HG02623 (cell line): ENCODE data around the gene DPEP1.
"Not testable (repeated sequence)": the region's sequence is repeated elsewhere in the genome, so short reads cannot be mapped to it uniquely, and the experiment has no call there.

Source experiments
- ATAC-seq: cut with Tn5 transposase; IDR thresholded peaks from one replicate; pipeline ENCODE4 v1.9.1; 2021; ENCODE audit warnings: moderate library complexity; ENCODE audit not compliant: unreplicated experiment

The DPEP1 gene

GRCh38 chr16:89645122-89645521 is 31.7 kb downstream of the DPEP1 start:
- ATAC-seq = no peak

- ATAC-seq = no peak
These were observed 32.8 kb downstream of the DPEP1 start for GRCh38 chr16:89646270-89646669.

GRCh38 chr16:89646906-89647305 is 33.5 kb downstream of the DPEP1 start:
- no peak for ATAC-seq

- no peak for ATAC-seq
These were observed 38.1 kb downstream of the DPEP1 start for GRCh38 chr16:89651584-89651983.

- no peak for ATAC-seq
These were observed 40.3 kb downstream of the DPEP1 start for GRCh38 chr16:89653656-89654295.

GRCh38 chr16:89655062-89655643 is 41.7 kb downstream of the DPEP1 start:
- ATAC-seq = no peak

- no peak for ATAC-seq
These were observed 43.1 kb downstream of the DPEP1 start for GRCh38 chr16:89656435-89657121.

GRCh38 chr16:89657442-89658220 is 44.2 kb downstream of the DPEP1 start, which contains the start of the genes CHMP1A and SPATA33:
Gene CHMP1A (minus strand): TSS chr16:89657708. CDS start chr16:89657588, 120 bp downstream.
Gene SPATA33 (plus strand): TSS chr16:89657836. CDS start chr16:89657912, 76 bp downstream.
- peak; percentile 88 for ATAC-seq

- no peak for ATAC-seq
These were observed 44.9 kb downstream of the DPEP1 start for GRCh38 chr16:89658221-89658879.

GRCh38 chr16:89660146-89660545 is 46.7 kb downstream of the DPEP1 start:
- ATAC-seq = no peak

GRCh38 chr16:89661215-89661614 is 47.8 kb downstream of the DPEP1 start:
- ATAC-seq = no peak

- not testable (repeated sequence) for ATAC-seq
These were observed 50.8 kb downstream of the DPEP1 start for GRCh38 chr16:89664238-89664637.

- ATAC-seq = not testable (repeated sequence)
These were observed 53.6 kb downstream of the DPEP1 start for GRCh38 chr16:89667000-89667399.

- no peak for ATAC-seq
These were observed 54.2 kb downstream of the DPEP1 start for GRCh38 chr16:89667633-89668032.

GRCh38 chr16:89668790-89669158 is 55.3 kb downstream of the DPEP1 start:
- no peak for ATAC-seq

- ATAC-seq = no peak
These were observed 56.3 kb downstream of the DPEP1 start for GRCh38 chr16:89669755-89670154.

- no peak for ATAC-seq
These were observed 57.3 kb downstream of the DPEP1 start for GRCh38 chr16:89670496-89671431.

GRCh38 chr16:89671565-89671964 is 58.1 kb downstream of the DPEP1 start:
- ATAC-seq = not testable (repeated sequence)

GRCh38 chr16:89672177-89672941 is 58.9 kb downstream of the DPEP1 start:
- ATAC-seq = no peak
